Measurements from ENCODE around the gene HOXC10. TPM values are rescaled to one million over a fixed set of nuclear protein-coding genes. Genes with fewer than 3 reads are reported as not detected.

The HOXC10 gene
- total RNA-seq, 2 experiments from 2014 or later, result not detected

DNA sequence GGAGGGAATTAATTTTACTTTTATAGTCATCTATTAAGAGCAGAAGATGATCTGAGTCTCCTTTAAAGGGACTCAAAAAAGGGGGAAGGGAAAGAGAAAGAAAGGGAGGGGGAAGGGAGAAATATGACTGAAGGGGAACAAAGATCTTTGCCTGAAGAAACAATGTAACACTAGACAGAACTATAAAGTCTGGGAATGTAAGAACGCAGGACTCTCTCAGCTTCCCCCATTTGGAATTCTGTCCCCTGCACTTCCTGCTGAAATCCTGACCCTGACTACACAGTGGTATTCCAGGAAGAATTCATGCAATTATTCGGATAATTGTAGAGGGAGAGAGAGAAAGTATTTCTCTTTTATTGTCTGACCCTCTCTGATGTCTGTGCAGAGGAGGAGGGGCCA lies 20.6 kb upstream of the HOXC10 start:
- no peaks in the 10 kb centered on the region for H3K9me3 Mint-ChIP-seq
- H3K4me3 Mint-ChIP-seq, result no peak overlapping the region
- intact Hi-C loops (cut with micrococcal nuclease), result no loop called here
- ChIA-PET CTCF (interaction anchor here (1.1 kb wide), 1 partner anchor 21 kb away, joined by 3 read pairs; the partner anchor contains the start of gene HOXC10), POLR2A (no interaction called here)
- no peak overlapping the region for H3K27ac Mint-ChIP-seq
- H3K27me3 Mint-ChIP-seq, result peaks cover 89% of the 10 kb centered on the region
- TF ChIP-seq, protein P1, sequence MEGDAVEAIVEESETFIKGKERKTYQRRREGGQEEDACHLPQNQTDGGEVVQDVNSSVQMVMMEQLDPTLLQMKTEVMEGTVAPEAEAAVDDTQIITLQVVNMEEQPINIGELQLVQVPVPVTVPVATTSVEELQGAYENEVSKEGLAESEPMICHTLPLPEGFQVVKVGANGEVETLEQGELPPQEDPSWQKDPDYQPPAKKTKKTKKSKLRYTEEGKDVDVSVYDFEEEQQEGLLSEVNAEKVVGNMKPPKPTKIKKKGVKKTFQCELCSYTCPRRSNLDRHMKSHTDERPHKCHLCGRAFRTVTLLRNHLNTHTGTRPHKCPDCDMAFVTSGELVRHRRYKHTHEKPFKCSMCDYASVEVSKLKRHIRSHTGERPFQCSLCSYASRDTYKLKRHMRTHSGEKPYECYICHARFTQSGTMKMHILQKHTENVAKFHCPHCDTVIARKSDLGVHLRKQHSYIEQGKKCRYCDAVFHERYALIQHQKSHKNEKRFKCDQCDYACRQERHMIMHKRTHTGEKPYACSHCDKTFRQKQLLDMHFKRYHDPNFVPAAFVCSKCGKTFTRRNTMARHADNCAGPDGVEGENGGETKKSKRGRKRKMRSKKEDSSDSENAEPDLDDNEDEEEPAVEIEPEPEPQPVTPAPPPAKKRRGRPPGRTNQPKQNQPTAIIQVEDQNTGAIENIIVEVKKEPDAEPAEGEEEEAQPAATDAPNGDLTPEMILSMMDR (IDR thresholded peaks at IDR 0.05), result no peak
- peaks cover 29% of the 10 kb centered on the region for H3K4me1 Mint-ChIP-seq (ENCODE audit: low read depth)
- no peak for ATAC-seq
- H3K36me3 Mint-ChIP-seq (ENCODE audit: low read depth), result peaks cover 2% of the 10 kb centered on the region
- DNase-seq, result no peak

DNA sequence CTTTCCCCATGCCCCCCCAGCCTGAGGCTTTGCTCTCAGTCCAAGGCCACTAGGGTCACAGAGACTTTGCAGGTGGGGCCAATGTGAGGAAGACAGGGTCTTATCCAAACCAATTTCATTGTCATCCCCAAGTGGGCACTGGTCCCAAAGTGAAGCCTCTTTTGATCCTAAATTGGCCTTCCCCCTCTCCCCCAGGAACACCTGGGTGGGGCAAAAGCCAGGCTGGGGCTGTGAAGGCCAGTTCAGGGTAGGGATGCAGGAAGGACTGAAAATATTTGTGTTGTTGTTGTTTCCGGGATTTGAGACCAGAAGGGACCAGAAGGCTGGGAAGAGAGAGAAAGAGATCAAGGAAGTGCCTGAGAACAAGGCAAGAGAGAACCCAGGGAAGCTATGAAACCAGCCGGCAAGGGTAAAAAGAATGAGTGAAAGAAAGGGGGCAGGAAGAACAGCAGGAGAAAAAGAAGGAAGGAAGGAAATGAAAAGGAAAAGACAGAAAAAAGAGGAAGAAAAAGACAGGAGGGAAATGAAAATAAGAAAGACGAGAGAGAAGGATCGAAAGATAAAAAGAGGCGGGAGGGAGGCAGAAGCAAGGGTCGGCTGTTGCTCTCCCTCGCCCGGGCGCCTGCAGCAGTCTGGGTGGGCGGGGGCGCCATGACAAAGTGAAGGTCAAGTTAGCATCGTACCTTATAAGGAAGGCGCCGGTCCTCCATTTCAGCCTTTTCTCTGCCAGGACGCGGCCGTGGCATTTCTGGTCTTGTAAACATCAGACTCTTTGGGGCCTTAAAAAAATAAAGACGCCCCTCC lies 19.5 kb upstream of the HOXC10 start:
- DNase-seq (peak; percentile 61), ATAC-seq (peak; percentile 42)
- H3K27ac Mint-ChIP-seq, result no peak overlapping the region
- ChIA-PET POLR2A (no interaction called here), CTCF (interaction anchor here (1.0 kb wide), 1 partner anchor 10 kb away, joined by 3 read pairs; no protein-coding TSS in a partner anchor)
- H3K27me3 Mint-ChIP-seq, result peaks cover 85% of the 10 kb centered on the region
- H3K4me1 Mint-ChIP-seq (ENCODE audit: low read depth), result peaks cover 26% of the 10 kb centered on the region
- TF ChIP-seq, protein P1 (IDR thresholded peaks at IDR 0.05), result no peak
- intact Hi-C loops (cut with micrococcal nuclease), result no loop called here
- H3K4me3 Mint-ChIP-seq, result no peak overlapping the region
- peaks cover 2% of the 10 kb centered on the region for H3K36me3 Mint-ChIP-seq (ENCODE audit: low read depth)
- H3K9me3 Mint-ChIP-seq, result no peaks in the 10 kb centered on the region

DNA sequence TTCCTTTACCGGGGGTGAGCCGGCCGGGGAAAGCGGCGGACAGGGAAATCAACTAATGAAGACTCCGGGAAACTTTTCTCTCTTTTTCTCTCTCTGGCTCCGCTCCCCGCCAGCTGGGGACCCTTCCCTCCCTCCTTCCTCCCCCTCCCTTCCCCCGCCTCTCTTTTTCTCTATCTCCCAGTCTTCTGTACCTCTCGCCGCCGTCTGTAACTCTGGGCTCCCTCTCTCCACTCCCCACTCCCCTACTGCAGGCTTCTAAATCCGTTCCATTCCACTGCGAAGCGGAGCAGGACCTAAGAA lies 18.9 kb upstream of the HOXC10 start:
- no peak for ATAC-seq
- TF ChIP-seq, protein P1 (IDR thresholded peaks at IDR 0.05), result no peak
- POLR2A ChIA-PET, result no interaction called here

DNA sequence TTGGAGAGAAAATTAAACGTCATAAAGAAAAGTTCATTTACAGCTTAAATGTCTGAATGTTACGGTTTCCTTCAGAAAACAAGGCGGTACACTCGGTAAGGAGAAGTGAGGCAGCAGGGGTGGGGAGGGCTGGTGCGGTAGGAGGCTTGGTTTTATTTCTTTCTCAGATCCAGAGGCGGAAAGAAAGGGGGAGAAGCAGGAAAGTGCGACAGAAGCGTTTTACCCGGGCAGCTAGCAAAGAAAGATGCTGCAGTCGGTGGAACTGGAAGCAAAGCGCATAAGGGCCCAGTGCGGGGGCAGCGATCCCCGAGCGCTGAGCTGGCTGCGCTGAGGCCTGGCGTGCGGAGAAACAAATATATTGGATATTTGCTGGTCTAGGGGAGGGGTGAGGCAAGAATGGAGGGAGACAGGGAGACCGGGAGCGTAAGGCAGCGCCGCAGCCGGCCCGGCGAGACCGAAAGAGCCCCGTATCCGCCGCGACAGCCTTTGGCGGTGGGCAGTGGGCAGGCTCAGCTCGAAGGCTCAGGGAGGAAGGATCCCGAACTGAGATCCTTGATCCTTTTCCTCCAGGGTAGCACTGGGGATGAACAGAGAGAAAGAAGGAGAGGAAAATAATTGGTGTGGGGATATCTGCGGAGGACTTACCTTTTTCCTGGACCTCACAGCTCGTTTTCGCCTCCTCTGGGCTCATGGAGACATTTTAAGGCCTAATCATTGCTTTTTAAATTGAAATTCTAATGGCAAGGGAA lies 18.4 kb upstream of the HOXC10 start:
- TF ChIP-seq, protein P1 (IDR thresholded peaks at IDR 0.05), result no peak
- Mint-ChIP-seq H3K4me3 (peak overlapping the region; percentile 12), H3K36me3 (ENCODE audit: low read depth) (peaks cover 2% of the 10 kb centered on the region)

More for the DNA sequence above, 18.9 kb upstream of the HOXC10 start:
- H3K9me3 Mint-ChIP-seq, result no peaks in the 10 kb centered on the region
- intact Hi-C loops (cut with micrococcal nuclease), result no loop called here
- no peak for DNase-seq
- H3K27ac Mint-ChIP-seq, result no peak overlapping the region
- CTCF ChIA-PET, result interaction anchor here (0.6 to 1.3 kb wide), 4 partner anchors 19 to 68 kb away, joined by 3 to 5 read pairs (median 5); partner anchors contain the start of genes HOXC10 and HOXC5
- H3K27me3 Mint-ChIP-seq, result peaks cover 87% of the 10 kb centered on the region
- peak overlapping the region; percentile 12 for H3K4me3 Mint-ChIP-seq
- H3K4me1 Mint-ChIP-seq (ENCODE audit: low read depth), result peaks cover 25% of the 10 kb centered on the region
- peaks cover 2% of the 10 kb centered on the region for H3K36me3 Mint-ChIP-seq (ENCODE audit: low read depth)

More for the DNA sequence above, 18.4 kb upstream of the HOXC10 start:
- ChIA-PET CTCF (interaction anchor here (0.6 to 1.3 kb wide), 4 partner anchors 19 to 68 kb away, joined by 3 to 5 read pairs (median 5); partner anchors contain the start of genes HOXC10 and HOXC5), POLR2A (interaction anchor here (0.7 kb wide), 1 partner anchor 242 kb away, joined by 3 read pairs; no protein-coding TSS in a partner anchor)
- DNase-seq, result no peak
- ATAC-seq, result no peak
- H3K27ac Mint-ChIP-seq, result no peak overlapping the region
- intact Hi-C loops (cut with micrococcal nuclease), result no loop called here
- peaks cover 25% of the 10 kb centered on the region for H3K4me1 Mint-ChIP-seq (ENCODE audit: low read depth)
- H3K9me3 Mint-ChIP-seq, result no peaks in the 10 kb centered on the region
- H3K27me3 Mint-ChIP-seq, result peaks cover 92% of the 10 kb centered on the region

Measured in activated CD8-positive, alpha-beta T cell treated with anti-CD3 and anti-CD28 coated beads for 36 hours (primary cell).